IMR-90 (cell line): Measurements from ENCODE around the gene DPRX. TPM values are rescaled to one million over a fixed set of nuclear protein-coding genes. Genes with fewer than 3 reads are reported as not detected.

ENCODE experiments used
- ATAC-seq: fragments of 200-7000 bp; cut with Tn5 transposase; 2 replicates; pipeline ENCODE4 v1.9.1; 2020; ENCODE audit warnings: low read depth, mild to moderate bottlenecking, moderate library complexity
- BruUV-seq: library from RNA; stranded (reverse); fragments of 400-500 nt; replicated peaks from 2 replicates; lab custom pipeline; 2021; lab: Mats Ljungman, UMichigan
- CTCF ChIA-PET: fragments of 300-600 bp; formaldehyde crosslinking; extraction: SDS; loops from one replicate; lab custom pipeline; 2021; ENCODE audit warnings: antibody characterized with exemption; lab: Yijun Ruan, JAX
- POLR2A ChIA-PET: fragments of 300-600 bp; sonication (Branson Sonifier 250); formaldehyde crosslinking; loops from one replicate; lab custom pipeline; 2022; ENCODE audit warnings: antibody characterized with exemption; ENCODE audit not compliant: unreplicated experiment; lab: Charles Lee
- DNase-seq: peaks from one replicate; pipeline ENCODE4 v3.0.0; 2013
- H2AFZ ChIP-seq: replicated peaks from 2 replicates; pipeline ENCODE3; 2013; ENCODE audit warnings: low read length, mild to moderate bottlenecking; ENCODE audit not compliant: poor library complexity
- H2AK5ac ChIP-seq: 2 replicates; pipeline ENCODE4 v1.6.1; 2013; ENCODE audit warnings: low read depth, low read length, inconsistent platforms
- H2AK9ac ChIP-seq: replicated peaks from 2 replicates; pipeline ENCODE3; 2013; ENCODE audit warnings: mild to moderate bottlenecking, low read depth, low read length, moderate library complexity; ENCODE audit not compliant: poor library complexity
- H2BK120ac ChIP-seq: 2 replicates; pipeline ENCODE4 v1.6.1; 2013; ENCODE audit warnings: low read depth, low read length, inconsistent platforms
- H2BK15ac ChIP-seq: 3 replicates; pipeline ENCODE4 v1.6.1; 2013; ENCODE audit warnings: low read depth, low read length, inconsistent platforms
- H2BK20ac ChIP-seq: 2 replicates; pipeline ENCODE4 v1.6.1; 2013; ENCODE audit warnings: low read depth, mild to moderate bottlenecking, inconsistent platforms, low read length, moderate library complexity
- H2BK5ac ChIP-seq: 2 replicates; pipeline ENCODE4 v1.6.1; 2013; ENCODE audit warnings: mild to moderate bottlenecking, low read depth, low read length, inconsistent platforms; ENCODE audit not compliant: poor library complexity, severe bottlenecking
- H3K14ac ChIP-seq: replicated peaks from 2 replicates; pipeline ENCODE4 v1.6.1; 2013; ENCODE audit warnings: low read depth, low read length, inconsistent platforms
- H3K18ac ChIP-seq: 2 replicates; pipeline ENCODE4 v1.6.1; 2013; ENCODE audit warnings: low read depth, low read length, control low read depth
- H3K23ac ChIP-seq: 2 replicates; pipeline ENCODE4 v1.6.1; 2013; ENCODE audit warnings: low read depth, low read length, inconsistent platforms
- H3K27ac ChIP-seq: 2 replicates; pipeline ENCODE4 v1.5.1; 2013; ENCODE audit warnings: mild to moderate bottlenecking, control low read depth, low read length; ENCODE audit not compliant: insufficient read depth
- H3K27me3 ChIP-seq: 2 replicates; pipeline ENCODE4 v1.6.1; 2013; ENCODE audit warnings: low read length; ENCODE audit not compliant: control insufficient read depth, insufficient read depth
- H3K36me3 ChIP-seq: 2 replicates; pipeline ENCODE4 v1.6.1; 2013; ENCODE audit warnings: low read length, mixed read lengths; ENCODE audit not compliant: control insufficient read depth, insufficient read depth
- H3K4ac ChIP-seq: 2 replicates; pipeline ENCODE4 v1.6.1; 2013; ENCODE audit warnings: low read depth, low read length, inconsistent platforms
- H3K4me1 ChIP-seq: 2 replicates; pipeline ENCODE4 v1.6.1; 2013; ENCODE audit warnings: low read length, mixed read lengths; ENCODE audit not compliant: control insufficient read depth, insufficient read depth
- H3K4me2 ChIP-seq: 2 replicates; pipeline ENCODE4 v1.6.1; 2013; ENCODE audit warnings: low read depth, mild to moderate bottlenecking, control low read depth, low read length, moderate library complexity
- H3K4me3 ChIP-seq: 2 replicates; pipeline ENCODE4 v1.5.1; 2013; ENCODE audit warnings: low read depth, mild to moderate bottlenecking, control low read depth, low read length, moderate library complexity; ENCODE audit not compliant: insufficient read depth
- H3K56ac ChIP-seq: 2 replicates; pipeline ENCODE4 v1.6.1; 2013; ENCODE audit warnings: low read length, inconsistent platforms; ENCODE audit not compliant: insufficient read depth; ENCODE audit errors: extremely low read depth
- H3K79me1 ChIP-seq, 2 experiments: 2 replicates each; pipeline ENCODE4 v1.6.1; 2013; ENCODE audit warnings: low read length in 2 of 2, inconsistent platforms in 1 of 2, low read depth in 1 of 2
- H3K9ac ChIP-seq: 2 replicates; pipeline ENCODE4 v1.6.1; 2013; ENCODE audit warnings: low read depth, low read length, control low read depth
- H3K9me1 ChIP-seq: 2 replicates; pipeline ENCODE4 v1.6.1; 2013; ENCODE audit warnings: low read length, inconsistent platforms; ENCODE audit not compliant: insufficient read depth
- H3K9me3 ChIP-seq: 2 replicates; pipeline ENCODE4 v1.6.1; 2013; ENCODE audit warnings: low read length; ENCODE audit not compliant: control insufficient read depth, insufficient read depth
- H4K20me1 ChIP-seq: 2 replicates; pipeline ENCODE4 v1.6.1; 2013; ENCODE audit warnings: low read length, inconsistent platforms; ENCODE audit not compliant: insufficient read depth
- H4K5ac ChIP-seq: 2 replicates; pipeline ENCODE4 v1.6.1; 2013; ENCODE audit warnings: mild to moderate bottlenecking, low read depth, low read length, control low read depth
- H4K8ac ChIP-seq, 2 experiments: 2 replicates each; pipeline ENCODE4 v1.6.1; 2013; ENCODE audit warnings: low read depth in 2 of 2, low read length in 2 of 2, control low read depth in 1 of 2, inconsistent platforms in 1 of 2
- H4K91ac ChIP-seq: 2 replicates; pipeline ENCODE4 v1.6.1; 2013; ENCODE audit warnings: low read depth, low read length, inconsistent platforms; ENCODE audit not compliant: insufficient read depth
- BHLHE40 ChIP-seq: fragments of 150-350 bp; IDR thresholded peaks from 2 replicates; pipeline ENCODE4 v1.6.1; 2016; ENCODE audit warnings: mild to moderate bottlenecking, low read depth, low read length
- CEBPB ChIP-seq: IDR thresholded peaks from 2 replicates; pipeline ENCODE4 v1.6.1; 2012; ENCODE audit warnings: low read depth, low read length, improper control_type of control experiment
- CHD1 ChIP-seq: IDR thresholded peaks from 2 replicates; pipeline ENCODE4 v1.6.1; 2012; ENCODE audit warnings: low read depth, low read length, improper control_type of control experiment
- ELK1 ChIP-seq: fragments of 150-350 bp; IDR thresholded peaks from 2 replicates; pipeline ENCODE4 v1.6.1; 2016; ENCODE audit warnings: low read depth, mild to moderate bottlenecking, low read length, moderate library complexity, borderline replicate concordance
- FOS ChIP-seq: fragments of 150-350 bp; IDR thresholded peaks from 2 replicates; pipeline ENCODE4 v1.6.1; 2016; ENCODE audit warnings: low read depth, low read length
- MAFK ChIP-seq: IDR thresholded peaks from 2 replicates; pipeline ENCODE4 v1.6.1; 2012; ENCODE audit warnings: low read depth, low read length, improper control_type of control experiment
- MAZ ChIP-seq: IDR thresholded peaks from 2 replicates; pipeline ENCODE4 v1.6.1; 2012; ENCODE audit warnings: low read depth, mild to moderate bottlenecking, low read length, improper control_type of control experiment, moderate library complexity, borderline replicate concordance
- MXI1 ChIP-seq: IDR thresholded peaks from 2 replicates; pipeline ENCODE4 v1.6.1; 2012; ENCODE audit warnings: low read depth, mild to moderate bottlenecking, low read length, moderate library complexity, borderline replicate concordance
- NFE2L2 ChIP-seq: fragments of 150-350 bp; IDR thresholded peaks from 2 replicates; pipeline ENCODE4 v1.6.1; 2016; ENCODE audit warnings: low read depth, mild to moderate bottlenecking, low read length
- POLR2A ChIP-seq: IDR thresholded peaks from 2 replicates; pipeline ENCODE4 v1.6.1; 2012; ENCODE audit warnings: mild to moderate bottlenecking, low read depth, low read length
- RAD21 ChIP-seq: IDR thresholded peaks from 2 replicates; pipeline ENCODE4 v1.6.1; 2012; ENCODE audit warnings: low read length, improper control_type of control experiment
- RCOR1 ChIP-seq: IDR thresholded peaks from 2 replicates; pipeline ENCODE4 v1.6.1; 2012; ENCODE audit warnings: mild to moderate bottlenecking, low read length, improper control_type of control experiment; ENCODE audit not compliant: insufficient replicate concordance
- RFX5 ChIP-seq: IDR thresholded peaks from 2 replicates; pipeline ENCODE4 v1.8.0; 2012; ENCODE audit warnings: low read depth, mild to moderate bottlenecking, low read length, moderate library complexity
- SMC3 ChIP-seq: fragments of 150-350 bp; IDR thresholded peaks from 2 replicates; pipeline ENCODE4 v1.6.1; 2016; ENCODE audit warnings: low read depth, mild to moderate bottlenecking, antibody characterized with exemption, low read length, moderate library complexity
- USF2 ChIP-seq: fragments of 150-350 bp; IDR thresholded peaks from 2 replicates; pipeline ENCODE4 v1.6.1; 2017; ENCODE audit warnings: mild to moderate bottlenecking, antibody characterized with exemption, low read length, low read depth
- WGBS, 2 experiments: methylation state at CpG; one replicate each; pipeline versions ENCODE4 v1.1.5 to v1.1.7; 2013; ENCODE audit warnings: missing lambda C conversion rate in 2 of 2; ENCODE audit not compliant: insufficient read length in 1 of 2; ENCODE audit errors: extremely low coverage in 2 of 2; 5-methylcytosine and 5-hydroxymethylcytosine counted together
- dilution Hi-C: fragments of 300-500 bp; cut with HindIII; formaldehyde crosslinking; loops from one replicate; pipeline ENCODE4 v1.14.3; 2018; ENCODE audit warnings: low sequenced_read_pairs; ENCODE audit not compliant: unreplicated experiment
- in situ Hi-C: fragments of 300-500 bp; cut with MboI; formaldehyde crosslinking; loops from 3 replicates; pipeline ENCODE4 v1.14.3; 2019; ENCODE audit warnings: low sequenced_read_pairs, inconsistent platforms, mixed read lengths
- intact Hi-C: fragments of 100-400 bp; cut with micrococcal nuclease; formaldehyde crosslinking; loops from 2 replicates; pipeline ENCODE4 v1.10.0; 2022
- polyA plus RNA-seq, 3 experiments: library from polyadenylated mRNA; depleted of rRNA; stranded (reverse); fragments of >200 nt; gene quantifications; 2 replicates each; pipeline ENCODE4 v1.2.3, GENCODE V29; 2012; ENCODE audit warnings: low replicate concordance in 1 of 3
- total RNA-seq: library from RNA; depleted of rRNA; stranded (reverse); fragments of >200 nt; gene quantifications from 2 replicates; pipeline ENCODE4 v1.2.3, GENCODE V29; 2012
- TF ChIP-seq, protein P1 (sequence below): conservative IDR thresholded peaks from 2 replicates; pipeline ENCODE4 v1.5.1; 2012; ENCODE audit warnings: mild to moderate bottlenecking, low read depth, low read length, improper control_type of control experiment

DPRX gene
- total and polyA plus RNA-seq, 2 of the 4 experiments (the other 2 are of a cell fraction), result not detected

- H4K8ac ChIP-seq, result no peak overlapping the region
- H3K9me3 ChIP-seq, result peaks cover 38% of the 10 kb centered on the region
- BruUV-seq, result no TSS peak
- no peak overlapping the region for H3K23ac ChIP-seq
- H3K9me1 ChIP-seq, result no peaks in the 10 kb centered on the region
- no peak overlapping the region for H3K4me3 ChIP-seq
- in situ Hi-C loops (no loop called here), dilution Hi-C loops (no loop called here), intact Hi-C loops (no loop called here)
- no peak overlapping the region for H2AFZ ChIP-seq
- H3K4me2 ChIP-seq, result no peak overlapping the region
- no peaks in the 10 kb centered on the region for H4K20me1 ChIP-seq
- no peaks in the 10 kb centered on the region for H3K36me3 ChIP-seq
- H3K9ac ChIP-seq, result no peak overlapping the region
- H3K4ac ChIP-seq, result no peak overlapping the region
- H3K79me1 ChIP-seq, result no peaks in the 10 kb centered on the region
- ATAC-seq, result no peak
- no peak for TF ChIP-seq CEBPB
- no peak for TF ChIP-seq MXI1
- no peak for TF ChIP-seq MAFK
- TF ChIP-seq RCOR1, result no peak
- TF ChIP-seq RFX5, result no peak
- TF ChIP-seq CHD1, result no peak
- TF ChIP-seq USF2, result no peak
- no peak for TF ChIP-seq FOS
- TF ChIP-seq SMC3, result no peak
- TF ChIP-seq, protein P1, sequence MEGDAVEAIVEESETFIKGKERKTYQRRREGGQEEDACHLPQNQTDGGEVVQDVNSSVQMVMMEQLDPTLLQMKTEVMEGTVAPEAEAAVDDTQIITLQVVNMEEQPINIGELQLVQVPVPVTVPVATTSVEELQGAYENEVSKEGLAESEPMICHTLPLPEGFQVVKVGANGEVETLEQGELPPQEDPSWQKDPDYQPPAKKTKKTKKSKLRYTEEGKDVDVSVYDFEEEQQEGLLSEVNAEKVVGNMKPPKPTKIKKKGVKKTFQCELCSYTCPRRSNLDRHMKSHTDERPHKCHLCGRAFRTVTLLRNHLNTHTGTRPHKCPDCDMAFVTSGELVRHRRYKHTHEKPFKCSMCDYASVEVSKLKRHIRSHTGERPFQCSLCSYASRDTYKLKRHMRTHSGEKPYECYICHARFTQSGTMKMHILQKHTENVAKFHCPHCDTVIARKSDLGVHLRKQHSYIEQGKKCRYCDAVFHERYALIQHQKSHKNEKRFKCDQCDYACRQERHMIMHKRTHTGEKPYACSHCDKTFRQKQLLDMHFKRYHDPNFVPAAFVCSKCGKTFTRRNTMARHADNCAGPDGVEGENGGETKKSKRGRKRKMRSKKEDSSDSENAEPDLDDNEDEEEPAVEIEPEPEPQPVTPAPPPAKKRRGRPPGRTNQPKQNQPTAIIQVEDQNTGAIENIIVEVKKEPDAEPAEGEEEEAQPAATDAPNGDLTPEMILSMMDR, result no peak
- no peak for TF ChIP-seq RAD21
- TF ChIP-seq POLR2A, result no peak
- no peak for TF ChIP-seq MAZ
- no peak for TF ChIP-seq ELK1
- TF ChIP-seq BHLHE40, result no peak
- TF ChIP-seq NFE2L2, result no peak
- no peak overlapping the region for H2BK15ac ChIP-seq
- H4K91ac ChIP-seq, result no peak overlapping the region
- no peak overlapping the region for H3K14ac ChIP-seq
- DNase-seq, result no peak
- H3K18ac ChIP-seq, result no peak overlapping the region
- H2BK5ac ChIP-seq, result no peak overlapping the region
- H2BK120ac ChIP-seq, result no peak overlapping the region
- POLR2A ChIA-PET, result no interaction called here
- no peak overlapping the region for H2AK9ac ChIP-seq
- no peaks in the 10 kb centered on the region for H3K27me3 ChIP-seq
- 60% methylated on average over 2 of the region's 15 CpGs; no CpG with 5 or more reads in 1 of the 2 experiments for WGBS, 2 experiments
- no peak overlapping the region for H2BK20ac ChIP-seq
- H3K27ac ChIP-seq, result no peak overlapping the region
- H2AK5ac ChIP-seq, result no peak overlapping the region
- no peaks in the 10 kb centered on the region for H3K4me1 ChIP-seq
- no peak overlapping the region for H3K56ac ChIP-seq
- CTCF ChIA-PET, result no interaction called here
- H4K5ac ChIP-seq, result no peak overlapping the region
These were observed 25.8 kb upstream of the DPRX start for GRCh38 chr19:53606031-53606430.
